ENCODE results near the gene SHQ1.

- TF ChIP-seq CTCF (IDR thresholded peaks at IDR 0.05; ENCODE audit: low read depth, low read length) (no peak), POLR2A (IDR thresholded peaks at IDR 0.05; ENCODE audit: extremely low read depth, insufficient read length) (no peak)
Measured at GRCh38 chr3:72821161-72821781, 27.0 kb downstream of the SHQ1 start.

Measured in NB4 (cell line).